GM19372 (cell line): ENCODE data around the gene ERCC1.
A peak's percentile ranks its signal among the peaks of the same experiment; 100 is the strongest.

Experiments used
- ATAC-seq: cut with Tn5 transposase; IDR thresholded peaks from one replicate; pipeline ENCODE4 v1.9.1; 2021; ENCODE audit warnings: mild to moderate bottlenecking, low read depth, moderate library complexity; ENCODE audit not compliant: unreplicated experiment

ERCC1 gene

DNA sequence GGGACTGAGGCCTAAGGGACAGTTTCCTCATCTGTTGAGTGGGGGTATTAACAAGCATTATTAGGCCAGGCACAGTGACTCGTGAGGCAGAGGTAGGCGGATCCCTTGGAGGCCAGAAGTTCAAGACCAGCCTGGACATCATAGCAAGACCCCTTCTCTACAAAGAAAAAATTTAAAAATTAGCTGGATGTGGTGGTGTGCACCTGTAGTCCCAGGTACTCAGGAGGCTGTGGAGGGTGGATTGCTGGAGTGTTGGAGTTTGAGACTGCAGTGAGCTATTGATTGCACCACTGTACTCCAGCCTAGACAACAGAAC lies 32.7 kb upstream of the ERCC1 start:
- ATAC-seq: no peak

DNA sequence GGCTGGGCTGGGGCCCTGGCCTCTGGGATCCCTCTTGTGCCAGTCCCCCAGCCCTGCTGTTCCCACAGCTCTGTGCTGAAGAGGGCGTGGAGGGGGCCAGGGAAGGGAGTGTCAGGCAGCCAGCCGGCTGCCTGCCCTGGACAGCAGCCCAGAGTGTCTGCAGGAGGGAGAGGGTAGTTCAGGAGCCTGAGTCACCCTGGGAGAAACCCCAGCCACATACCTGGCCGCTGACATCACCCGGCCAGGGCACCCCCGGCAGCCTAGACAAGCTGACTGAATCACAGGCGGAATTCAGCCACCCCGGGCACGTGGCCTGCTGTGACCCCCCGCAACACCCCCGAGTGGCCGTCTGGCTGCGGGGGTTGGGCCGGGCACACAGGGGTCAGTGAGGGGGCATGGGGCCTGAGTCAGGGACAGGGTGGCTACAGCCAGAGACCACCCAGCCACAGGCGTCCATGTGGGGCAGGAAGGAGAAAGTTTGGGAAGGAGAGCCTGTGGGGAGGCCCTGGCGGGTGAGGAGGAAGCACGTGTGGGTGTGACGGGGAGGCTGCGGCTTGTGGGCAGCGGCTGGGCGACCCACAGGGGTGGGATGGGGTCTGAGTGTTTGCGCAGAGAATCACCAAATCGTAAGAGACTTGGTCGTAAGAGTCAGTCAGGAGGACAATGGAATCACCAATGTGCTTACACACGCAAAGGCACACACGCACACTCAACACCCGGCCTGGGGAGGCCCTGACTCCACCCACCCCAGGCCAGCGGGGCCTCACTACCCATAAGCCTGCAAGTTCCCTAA lies 32.2 kb upstream of the ERCC1 start:
- no peak for ATAC-seq

DNA sequence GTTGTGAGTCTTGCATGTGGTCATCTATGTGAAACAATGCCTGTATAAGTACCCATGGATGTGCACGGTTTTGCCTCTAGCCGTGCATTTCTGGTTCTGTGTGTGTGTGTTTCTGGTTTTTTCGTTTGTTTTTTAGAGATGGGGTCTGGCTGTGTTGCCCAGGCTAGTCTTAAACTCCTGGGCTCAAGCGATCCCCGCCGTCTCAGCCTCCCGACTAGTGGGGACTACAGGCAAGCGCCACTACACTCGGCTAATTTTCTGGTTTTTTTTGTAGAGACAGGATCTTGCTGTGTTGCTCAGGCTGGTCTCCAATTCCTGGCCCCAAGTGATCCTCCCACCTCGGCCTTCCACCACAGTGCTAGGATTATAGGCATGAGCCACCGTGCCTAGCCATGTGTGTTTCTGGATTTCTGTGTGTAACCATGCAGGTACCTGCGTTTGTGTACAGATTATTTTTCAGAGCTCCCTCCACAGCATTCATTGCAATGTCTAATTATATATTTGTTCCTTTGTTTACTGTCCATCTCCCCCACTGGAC lies 28.2 kb upstream of the ERCC1 start:
- ATAC-seq: no peak

- ATAC-seq: no peak
Observed at GRCh38 chr19:45451131-45451849, 27.6 kb upstream of the ERCC1 start.

DNA sequence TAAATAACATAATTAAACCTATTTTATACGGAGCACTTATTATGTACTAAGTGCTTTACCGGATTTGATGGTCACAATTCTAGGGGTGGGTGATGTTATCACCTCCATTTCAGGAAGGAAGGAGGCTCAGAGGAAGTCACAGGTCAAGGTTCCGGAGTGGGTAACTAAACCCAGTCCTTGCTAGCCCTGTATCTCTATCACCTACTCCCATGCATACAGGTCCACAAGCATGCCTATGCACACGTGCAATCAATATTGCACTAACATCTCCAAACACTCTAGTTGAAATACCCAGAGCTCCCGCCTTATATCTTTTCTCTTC lies 26.3 kb upstream of the ERCC1 start:
- ATAC-seq: no peak

DNA sequence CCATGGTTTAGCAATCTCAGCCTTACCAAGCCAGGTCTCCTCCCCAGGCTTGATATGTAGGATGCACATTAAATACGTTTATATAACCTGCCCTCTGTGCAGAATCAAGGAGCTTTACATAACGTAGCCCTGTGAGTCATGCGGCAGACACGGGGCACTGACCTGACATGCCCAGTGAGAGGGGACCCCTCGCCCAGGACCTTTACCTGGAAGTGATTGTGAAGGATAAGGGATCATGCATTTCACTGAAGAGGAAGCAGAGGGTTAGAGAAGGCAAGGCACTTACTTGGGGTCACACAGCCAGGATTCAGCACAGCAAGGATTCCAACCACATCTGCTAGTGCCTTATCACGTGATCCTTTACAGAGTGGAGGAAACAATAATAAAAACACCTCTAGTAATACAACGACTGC lies 25.2 kb upstream of the ERCC1 start:
- no peak for ATAC-seq

- no peak for ATAC-seq
Observed at GRCh38 chr19:45448425-45448756, 24.7 kb upstream of the ERCC1 start.

- no peak for ATAC-seq
Observed at GRCh38 chr19:45446944-45447343, 23.2 kb upstream of the ERCC1 start.

GRCh38 chr19:45446295-45446694 lies 22.6 kb upstream of the ERCC1 start:
- ATAC-seq: no peak

DNA sequence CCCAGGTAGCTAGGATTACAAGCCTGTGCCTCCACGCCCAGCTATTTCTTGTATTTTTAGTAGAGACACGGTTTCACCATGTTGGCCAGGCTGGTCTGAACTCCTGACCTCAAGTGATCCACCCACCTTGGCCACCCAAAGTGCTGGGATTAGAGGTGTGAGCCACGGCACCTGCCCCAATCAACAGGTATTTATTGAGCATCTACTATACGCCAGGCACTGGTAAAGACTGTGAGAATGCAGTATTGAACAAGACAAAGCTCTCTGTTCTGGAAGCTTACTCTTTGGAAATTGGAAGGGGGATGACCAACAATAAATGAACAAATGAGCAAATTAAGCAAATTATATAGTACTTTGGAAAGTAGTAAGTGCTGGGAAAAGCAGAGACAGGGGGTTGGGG lies 21.4 kb upstream of the ERCC1 start:
- no peak for ATAC-seq

DNA sequence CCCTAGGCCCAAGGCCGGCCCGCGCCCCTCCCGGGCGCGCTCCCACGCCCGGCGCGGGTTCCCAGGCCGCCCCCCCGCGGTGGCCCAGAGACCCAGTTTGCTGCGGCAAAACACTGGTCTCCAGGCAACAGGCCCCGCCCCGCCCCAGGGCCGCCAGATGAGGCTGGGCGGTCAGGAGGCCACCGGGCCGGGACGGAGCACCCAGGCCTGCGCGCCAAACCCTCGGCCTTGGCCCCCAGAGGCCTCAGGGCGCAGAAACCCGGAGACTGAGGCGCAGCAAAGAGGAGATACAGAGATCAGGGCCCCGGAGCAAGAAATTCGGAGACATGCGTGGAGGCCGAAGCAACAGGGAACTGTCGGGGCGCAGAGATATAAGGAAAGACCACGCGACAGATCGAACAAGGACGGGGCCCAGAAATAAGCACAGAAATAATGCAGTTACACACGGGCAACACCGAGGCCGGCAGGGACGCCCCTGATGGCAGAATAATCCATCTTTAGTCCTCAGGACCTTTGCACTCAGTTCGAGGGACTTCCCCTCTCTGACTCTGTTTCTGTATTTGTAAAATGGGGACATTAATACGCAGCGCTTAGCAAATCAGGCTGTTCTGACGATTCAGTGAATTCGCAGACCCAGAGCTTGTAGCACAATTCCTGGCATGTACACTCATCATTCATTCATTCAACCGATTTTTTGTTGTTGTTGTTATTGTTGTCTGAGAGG lies 20.8 kb upstream of the ERCC1 start:
- no peak for ATAC-seq

GRCh38 chr19:45443462-45444317 lies 20.0 kb upstream of the ERCC1 start:
- no peak for ATAC-seq

DNA sequence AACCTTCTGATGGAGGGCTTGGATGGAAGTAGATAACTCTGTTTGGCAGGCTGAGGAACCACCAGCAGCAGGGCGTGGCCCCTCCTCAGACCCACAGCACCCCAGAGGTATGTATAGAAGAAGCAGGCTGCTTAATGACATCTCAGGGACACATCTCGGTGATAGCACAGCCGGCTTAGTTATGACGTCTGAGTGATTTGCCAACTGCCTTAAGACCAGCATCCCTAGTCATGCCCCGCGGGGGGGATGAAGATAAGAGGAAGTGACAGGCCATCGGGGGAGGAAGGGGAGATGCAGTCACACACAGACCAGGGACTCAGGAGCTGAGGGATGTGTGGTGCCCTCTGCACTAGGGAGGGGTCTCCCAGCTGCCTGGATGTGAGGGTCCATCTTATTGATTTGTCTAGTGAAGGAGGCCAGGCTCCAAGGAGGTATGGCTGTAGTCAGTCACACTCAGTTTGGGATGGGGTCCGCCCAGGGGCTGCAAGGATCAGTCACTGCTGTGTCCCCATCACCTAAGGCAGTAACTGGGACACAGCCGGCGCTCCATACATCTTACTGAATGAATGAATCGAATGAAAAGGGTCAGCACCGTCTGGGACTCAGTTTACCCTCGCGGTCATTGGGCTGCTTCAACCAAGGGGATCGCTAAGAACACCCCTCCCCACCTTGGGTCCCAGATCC lies 19.2 kb upstream of the ERCC1 start:
- no peak for ATAC-seq

DNA sequence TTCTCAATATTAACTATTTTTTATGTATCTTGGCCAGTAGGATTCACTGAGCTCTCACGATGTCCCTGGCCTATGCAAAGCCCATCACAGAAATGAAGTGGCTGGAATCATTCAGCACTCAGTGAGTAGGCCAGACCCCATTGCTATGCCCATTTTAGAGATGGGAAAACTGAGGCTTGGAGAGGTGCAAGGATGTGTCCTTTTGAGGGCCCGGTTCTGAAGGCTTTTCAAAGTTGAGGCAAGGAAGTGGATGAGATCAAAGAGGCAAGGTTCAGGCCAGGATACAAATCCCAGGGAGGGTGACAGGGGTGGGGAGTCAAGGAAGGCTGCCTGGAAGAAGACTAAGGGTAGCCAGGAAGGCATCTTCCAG lies 18.7 kb upstream of the ERCC1 start:
- no peak for ATAC-seq

- no peak for ATAC-seq
Observed at GRCh38 chr19:45440873-45441654, 17.3 kb upstream of the ERCC1 start.

DNA sequence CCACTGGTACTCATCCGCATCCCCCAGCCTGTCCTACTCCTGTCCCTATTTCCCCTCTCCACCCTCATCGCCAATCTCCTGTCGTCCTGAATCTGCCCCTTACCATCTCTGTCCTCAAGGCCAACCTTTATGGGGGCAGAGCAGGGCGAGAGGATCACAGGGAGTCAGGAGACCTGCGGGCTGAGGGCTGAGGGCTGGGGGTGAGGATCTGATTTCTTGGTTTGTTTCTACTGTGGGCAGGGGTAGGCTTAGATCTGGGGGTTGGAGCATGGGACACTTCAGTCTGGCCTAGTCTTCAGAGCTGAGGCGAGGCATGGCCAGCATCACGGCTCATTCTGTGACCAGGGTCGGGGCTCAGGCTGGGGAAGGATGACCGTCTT lies 16.5 kb upstream of the ERCC1 start:
- no peak for ATAC-seq

- peak; percentile 57 for ATAC-seq
Observed at GRCh38 chr19:45439569-45440258, 16.0 kb upstream of the ERCC1 start.

DNA sequence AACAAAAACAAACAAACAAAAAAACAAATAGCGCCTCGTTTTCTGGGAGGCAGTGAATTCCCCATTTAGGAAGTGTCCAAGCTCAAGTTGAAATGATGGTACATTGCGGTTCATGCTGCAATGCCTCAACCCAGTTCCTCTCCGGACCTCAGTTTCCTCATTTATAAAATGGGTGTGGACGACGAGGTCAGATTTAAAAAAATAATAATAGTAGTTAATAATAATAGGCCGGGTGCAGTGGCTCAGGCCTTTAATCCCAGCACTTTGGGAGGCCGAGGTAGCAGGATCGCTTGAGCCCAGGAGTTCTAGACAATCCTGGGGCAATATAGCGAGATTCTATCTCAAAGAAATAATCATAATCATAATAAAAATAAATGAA lies 15.5 kb upstream of the ERCC1 start:
- ATAC-seq: no peak

GRCh38 chr19:45437328-45437727 lies 13.6 kb upstream of the ERCC1 start:
- ATAC-seq: no peak
